HG02870 (cell line): Measurements from ENCODE around the gene PHKG1.
"Not testable (repeated sequence)": the region's sequence is repeated elsewhere in the genome, so short reads cannot be mapped to it uniquely, and the experiment has no call there.

Experiments
- ATAC-seq: cut with Tn5 transposase; IDR thresholded peaks from one replicate; pipeline ENCODE4 v1.9.1; 2021; ENCODE audit warnings: mild to moderate bottlenecking, moderate library complexity; ENCODE audit not compliant: unreplicated experiment

Gene PHKG1

GRCh38 chr7:56092789-56093531 is at the start of gene PHKG1:
PHKG1 (minus strand) TSS chr7:56092952; CDS start chr7:56088941, 4,011 bp downstream.
- ATAC-seq = no peak

- not testable (repeated sequence) for ATAC-seq
Observed at GRCh38 chr7:56131062-56131461, 38.3 kb upstream of the PHKG1 start.

- ATAC-seq = no peak
Observed at GRCh38 chr7:56127241-56127975, 34.7 kb upstream of the PHKG1 start.

GRCh38 chr7:56125831-56126230 is 33.1 kb upstream of the PHKG1 start:
- ATAC-seq = no peak

- ATAC-seq = no peak
Observed at GRCh38 chr7:56124981-56125380, 32.2 kb upstream of the PHKG1 start.

- no peak for ATAC-seq
Observed at GRCh38 chr7:56121440-56121839, 28.7 kb upstream of the PHKG1 start.

- no peak for ATAC-seq
Observed at GRCh38 chr7:56115852-56116538, 23.2 kb upstream of the PHKG1 start, which contains the start of gene NUPR2. NUPR2 (minus strand) TSS chr7:56116417; CDS start chr7:56116314, 103 bp downstream.

GRCh38 chr7:56112244-56112643 is 19.5 kb upstream of the PHKG1 start:
- ATAC-seq = not testable (repeated sequence)

GRCh38 chr7:56110611-56111010 is 17.9 kb upstream of the PHKG1 start:
- ATAC-seq = no peak

GRCh38 chr7:56107954-56108258 is 15.2 kb upstream of the PHKG1 start:
- ATAC-seq = no peak

GRCh38 chr7:56106108-56107073 is 13.6 kb upstream of the PHKG1 start, which contains the start of gene CHCHD2:
CHCHD2 (minus strand) TSS chr7:56106476; CDS start chr7:56106413, 63 bp downstream.
- peak; percentile 99 for ATAC-seq

GRCh38 chr7:56105508-56105907 is 12.8 kb upstream of the PHKG1 start:
- ATAC-seq = peak; percentile 24

GRCh38 chr7:56104138-56104537 is 11.4 kb upstream of the PHKG1 start:
- ATAC-seq = not testable (repeated sequence)

GRCh38 chr7:56099653-56100052 is 6.9 kb upstream of the PHKG1 start:
- ATAC-seq = no peak

- not testable (repeated sequence) for ATAC-seq
Observed at GRCh38 chr7:56098187-56099008, 5.6 kb upstream of the PHKG1 start.

- no peak for ATAC-seq
Observed at GRCh38 chr7:56097700-56098099, 4.9 kb upstream of the PHKG1 start.

- ATAC-seq = not testable (repeated sequence)
Observed at GRCh38 chr7:56092388-56092787, 364 bp downstream of the PHKG1 start.

GRCh38 chr7:56091591-56091990 is 1.2 kb downstream of the PHKG1 start:
- no peak for ATAC-seq

GRCh38 chr7:56087445-56087844 is 5.3 kb downstream of the PHKG1 start:
- ATAC-seq = no peak

- no peak for ATAC-seq
Observed at GRCh38 chr7:56086761-56087160, 6.0 kb downstream of the PHKG1 start.
